Activated naive CD8-positive, alpha-beta T cell treated with anti-CD3 and anti-CD28 coated beads, Interleukin-2, amount 50 U/mL, for 16 hours (primary cell): ENCODE data around the gene CCDC150.
"Not testable (repeated sequence)": the region's sequence is repeated elsewhere in the genome, so short reads cannot be mapped to it uniquely, and the experiment has no call there.

Experiments
- DNase-seq: peaks from one replicate; pipeline ENCODE4 v3.0.0-alpha.2; 2020; ENCODE audit warnings: low read depth, low spot score

CCDC150 gene

GRCh38 chr2:196711625-196712024 lies 72.1 kb downstream of the CCDC150 start:
- no peak for DNase-seq

DNA sequence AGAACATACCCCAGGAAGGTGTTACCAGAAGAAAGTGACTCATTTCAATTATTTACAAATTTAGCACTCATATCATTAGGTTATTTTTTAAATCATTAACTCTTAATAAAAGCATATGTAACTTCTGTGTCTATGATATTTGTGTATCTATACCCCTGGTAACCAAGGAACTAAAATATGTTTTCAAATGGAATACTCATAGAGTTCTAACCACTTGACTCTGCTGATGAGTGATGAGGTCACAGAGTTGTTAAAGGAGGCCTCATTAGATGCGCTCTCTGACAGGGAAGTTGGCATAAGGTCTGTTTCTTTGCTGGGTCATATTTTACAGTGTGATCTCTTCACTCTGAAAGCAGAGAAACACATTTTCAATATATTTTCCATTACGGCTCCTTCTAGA lies 73.4 kb downstream of the CCDC150 start:
- no peak for DNase-seq

DNA sequence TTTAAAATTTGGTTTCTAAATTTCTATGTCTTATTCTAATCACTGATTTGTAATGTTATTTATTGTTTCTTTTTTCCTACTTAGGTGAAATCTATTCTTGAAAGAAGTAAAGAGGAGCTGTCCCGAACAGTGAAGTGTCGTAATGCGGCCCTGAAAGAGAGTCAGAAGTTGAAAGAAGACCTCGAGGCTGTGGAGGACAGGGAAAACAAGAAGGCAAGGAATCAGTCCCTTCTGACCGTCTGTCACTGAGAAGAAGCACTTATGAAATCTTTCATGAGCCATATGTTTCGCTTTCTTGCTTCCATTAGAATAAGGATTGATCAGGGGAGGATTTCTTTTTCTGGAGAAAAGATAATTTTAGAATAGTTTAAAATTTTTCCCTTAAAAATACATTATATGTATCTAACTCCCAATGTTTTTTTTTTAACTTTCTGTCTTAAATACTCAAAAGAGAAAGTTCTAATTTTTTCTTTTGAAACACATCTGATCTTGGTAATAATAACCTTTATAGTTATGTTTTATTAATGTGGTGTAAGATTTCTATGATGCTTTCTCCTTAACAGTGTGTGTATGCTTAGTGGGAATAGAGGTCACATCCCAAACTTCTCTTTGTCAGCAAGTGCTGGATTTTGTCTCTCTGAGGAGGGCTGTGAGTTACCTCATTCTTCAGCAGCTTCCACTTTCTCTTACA lies 79.0 kb downstream of the CCDC150 start:
- DNase-seq = no peak

- DNase-seq = no peak
These were observed 79.8 kb downstream of the CCDC150 start for GRCh38 chr2:196719110-196719872.

GRCh38 chr2:196723571-196723970 lies 84.1 kb downstream of the CCDC150 start:
- DNase-seq = no peak

DNA sequence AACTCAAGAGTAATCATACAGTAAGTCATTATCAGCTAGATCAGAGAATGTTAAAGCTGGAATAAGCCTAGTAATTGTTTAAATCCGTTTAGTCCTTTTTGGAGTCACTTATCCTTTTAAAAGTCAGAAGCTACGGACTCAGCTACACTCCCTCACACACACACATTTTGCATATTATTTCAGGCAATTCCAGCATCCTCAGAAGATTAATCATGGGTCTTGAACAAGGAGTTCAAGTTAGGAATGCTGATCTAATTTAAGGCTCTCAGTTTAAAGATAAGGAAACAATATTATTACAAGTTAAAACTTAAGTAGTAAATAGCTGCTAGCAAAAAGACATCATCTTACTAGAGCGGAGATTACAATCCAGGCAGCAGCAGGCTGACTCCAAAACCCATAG lies 85.7 kb downstream of the CCDC150 start:
- DNase-seq = no peak

- no peak for DNase-seq
These were observed 86.4 kb downstream of the CCDC150 start for GRCh38 chr2:196725882-196726281.

DNA sequence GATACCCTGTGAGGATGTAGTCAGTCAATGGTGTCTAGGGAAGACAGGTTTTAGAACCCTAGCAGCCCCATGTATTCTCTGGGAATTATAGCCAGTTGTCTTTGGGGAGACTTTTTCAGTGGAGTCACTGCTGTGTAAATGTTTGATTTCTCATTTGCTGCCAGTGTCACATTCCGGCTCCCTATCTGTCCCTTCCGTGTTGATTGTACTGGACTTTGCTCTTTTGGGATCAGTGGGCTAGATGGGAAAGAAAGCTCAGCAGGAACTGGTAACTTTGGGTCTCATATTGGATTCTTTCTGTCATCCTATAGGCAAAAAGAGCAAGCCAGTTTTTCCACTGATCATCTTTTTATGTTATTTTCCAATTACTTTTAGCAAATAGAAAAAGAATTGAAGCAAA lies 89.9 kb downstream of the CCDC150 start:
- DNase-seq = no peak

DNA sequence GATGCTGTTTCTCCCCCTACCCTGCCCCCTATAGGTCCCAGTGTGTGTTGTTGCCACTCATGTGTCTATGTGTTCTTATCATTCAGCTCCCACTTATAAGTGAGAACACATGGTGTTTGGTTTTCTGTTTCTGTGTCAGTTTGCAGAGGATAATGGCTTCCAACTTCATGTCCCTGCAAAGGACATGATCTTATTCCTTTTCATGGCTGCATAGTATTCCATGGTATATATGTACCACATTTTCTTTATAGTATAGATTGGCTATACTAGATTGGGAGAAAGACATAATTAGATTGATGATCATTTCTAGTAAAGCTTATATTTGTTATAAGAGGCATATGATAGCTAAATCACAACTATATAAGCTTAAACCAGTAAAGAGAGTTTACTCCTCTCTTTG lies 97.1 kb downstream of the CCDC150 start:
- DNase-seq = not testable (repeated sequence)

DNA sequence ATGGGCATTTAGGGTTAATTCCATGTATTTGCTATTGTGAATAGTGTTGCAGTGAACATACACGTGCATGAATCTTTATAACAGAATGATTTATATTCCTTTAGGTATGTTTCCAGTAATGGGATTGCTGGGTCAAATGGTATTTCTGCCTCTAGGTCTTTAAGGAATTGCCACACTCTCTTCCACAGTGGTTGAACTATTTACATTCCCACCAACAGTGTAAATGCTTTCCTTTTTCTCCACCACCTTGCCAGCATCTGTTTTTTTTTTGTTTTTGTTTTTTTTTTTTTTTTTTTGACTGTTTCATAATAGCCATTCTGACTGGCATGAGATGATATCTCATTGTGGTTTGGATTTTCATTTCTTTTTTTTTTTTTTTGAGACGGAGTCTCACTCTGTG lies 97.5 kb downstream of the CCDC150 start:
- no peak for DNase-seq

- no peak for DNase-seq
These were observed 99.5 kb downstream of the CCDC150 start for GRCh38 chr2:196739031-196739430.

- no peak for DNase-seq
These were observed 102.7 kb downstream of the CCDC150 start for GRCh38 chr2:196742216-196742615.

- DNase-seq = no peak
These were observed 103.2 kb downstream of the CCDC150 start for GRCh38 chr2:196742685-196743084.

GRCh38 chr2:196743165-196743564 lies 103.7 kb downstream of the CCDC150 start:
- no peak for DNase-seq

DNA sequence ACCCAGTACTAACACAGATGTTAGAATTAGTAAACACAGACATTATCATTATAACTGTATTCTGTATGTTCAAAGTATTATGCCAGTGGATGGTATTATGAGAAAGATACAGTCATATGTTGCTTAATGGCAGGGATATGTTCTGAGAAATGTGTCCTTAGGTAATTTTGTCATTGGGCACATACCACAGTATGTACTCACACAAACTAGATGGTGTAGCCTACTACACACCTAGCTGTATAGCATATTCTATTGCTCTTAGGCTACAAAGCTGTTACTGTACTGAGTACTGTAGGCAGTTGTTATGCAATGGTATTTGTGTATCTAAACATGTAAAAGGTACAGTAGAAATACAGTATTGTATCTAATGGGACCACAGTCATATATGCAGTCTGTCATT lies 106.2 kb downstream of the CCDC150 start:
- no peak for DNase-seq

- DNase-seq = no peak
These were observed 107.9 kb downstream of the CCDC150 start for GRCh38 chr2:196747400-196747799.

DNA sequence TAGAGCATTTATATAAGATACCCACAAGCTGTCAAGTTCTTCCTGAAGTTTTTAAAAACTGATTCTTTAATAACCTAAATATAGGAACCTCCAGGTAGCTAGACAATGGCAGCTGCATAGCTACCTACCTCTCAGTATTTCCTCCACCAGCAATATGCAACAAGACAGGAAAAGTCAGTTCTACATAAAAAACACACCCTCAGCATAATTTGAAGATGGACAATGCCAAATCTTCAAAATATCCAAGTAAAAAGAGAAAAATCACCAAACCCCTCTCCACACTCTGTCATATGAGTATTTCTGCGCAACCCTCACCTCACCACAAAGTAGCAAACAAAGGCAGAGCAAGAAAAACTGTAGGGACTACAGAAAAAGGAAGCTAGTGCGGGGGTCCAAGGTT lies 108.6 kb downstream of the CCDC150 start:
- no peak for DNase-seq

DNA sequence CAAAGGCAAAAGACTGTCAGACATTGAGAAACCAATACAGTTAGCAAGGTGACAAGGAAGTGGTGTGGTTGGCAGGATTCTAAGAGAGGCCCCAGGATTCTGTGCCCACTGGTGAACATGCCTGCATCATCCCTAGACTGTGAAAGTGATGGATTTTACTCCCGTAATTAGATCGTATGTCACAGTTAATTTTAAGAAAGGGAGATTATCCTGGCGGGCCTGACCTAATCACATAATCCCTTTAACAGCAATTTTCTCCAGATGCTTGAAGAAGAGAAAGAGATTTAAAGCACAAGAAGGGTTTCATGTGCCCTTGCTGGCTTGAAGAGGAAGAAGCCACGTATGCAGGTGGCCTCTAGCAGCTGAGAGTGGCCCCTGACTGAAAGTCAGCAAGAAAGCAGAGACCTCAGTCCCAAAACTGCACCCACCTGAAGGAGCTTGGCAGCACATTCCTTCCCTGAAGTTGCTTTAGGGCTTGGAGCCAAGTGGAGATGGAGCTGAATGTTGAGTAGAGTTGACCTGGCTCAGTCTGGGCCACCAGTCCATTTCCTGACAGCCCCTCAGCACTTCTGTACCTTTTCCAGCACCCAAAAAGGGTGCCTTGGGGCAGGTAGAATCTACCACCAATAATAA lies 110.9 kb downstream of the CCDC150 start:
- DNase-seq = no peak

DNA sequence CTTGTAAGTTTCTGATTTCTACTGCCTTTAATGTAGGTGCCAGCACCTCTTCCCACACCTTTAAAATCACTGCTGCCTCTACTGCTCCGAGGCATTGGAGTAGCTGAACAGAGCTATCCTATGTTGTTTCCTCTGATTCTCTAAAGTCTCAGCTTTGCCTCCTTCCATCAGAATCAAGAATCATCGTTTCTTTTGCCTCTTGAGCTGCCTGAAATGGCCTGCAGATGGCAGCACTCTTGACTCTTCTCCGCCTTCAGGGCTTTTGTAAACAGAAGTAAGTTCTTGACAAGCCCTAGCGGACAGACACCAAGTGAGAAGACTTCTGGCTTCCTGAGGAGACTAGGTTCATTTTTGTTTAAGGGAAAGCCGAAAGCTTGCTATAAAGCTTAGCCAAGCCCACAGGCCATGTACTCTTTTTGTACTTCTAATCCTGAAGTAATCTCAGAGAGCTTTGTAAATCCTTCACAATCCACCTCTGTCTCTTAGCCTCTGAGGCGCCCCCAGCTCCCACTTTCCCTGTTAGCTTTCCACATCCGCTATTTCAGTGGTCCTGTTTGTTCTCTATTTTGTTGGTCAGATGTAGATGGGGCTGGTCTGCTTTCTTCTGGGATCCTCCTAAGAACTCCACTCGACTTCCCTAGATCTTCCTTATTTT lies 111.6 kb downstream of the CCDC150 start:
- DNase-seq = peak; percentile 2

- no peak for DNase-seq
These were observed 119.2 kb downstream of the CCDC150 start for GRCh38 chr2:196758474-196759377.

- no peak for DNase-seq
These were observed 119.8 kb downstream of the CCDC150 start for GRCh38 chr2:196759378-196759706.
